CD4-positive, alpha-beta T cell treated with Interleukin-6 at 100 ng/mL for 8 hours (primary cell): ENCODE measurements around the gene PPM1G.
"Not testable (repeated sequence)": the region's sequence is repeated elsewhere in the genome, so short reads cannot be mapped to it uniquely, and the experiment has no call there.

Source experiments
- DNase-seq: peaks from one replicate; pipeline ENCODE4 v3.0.0-alpha.2; 2020; ENCODE audit warnings: mixed read lengths, low spot score

PPM1G gene, protein sequence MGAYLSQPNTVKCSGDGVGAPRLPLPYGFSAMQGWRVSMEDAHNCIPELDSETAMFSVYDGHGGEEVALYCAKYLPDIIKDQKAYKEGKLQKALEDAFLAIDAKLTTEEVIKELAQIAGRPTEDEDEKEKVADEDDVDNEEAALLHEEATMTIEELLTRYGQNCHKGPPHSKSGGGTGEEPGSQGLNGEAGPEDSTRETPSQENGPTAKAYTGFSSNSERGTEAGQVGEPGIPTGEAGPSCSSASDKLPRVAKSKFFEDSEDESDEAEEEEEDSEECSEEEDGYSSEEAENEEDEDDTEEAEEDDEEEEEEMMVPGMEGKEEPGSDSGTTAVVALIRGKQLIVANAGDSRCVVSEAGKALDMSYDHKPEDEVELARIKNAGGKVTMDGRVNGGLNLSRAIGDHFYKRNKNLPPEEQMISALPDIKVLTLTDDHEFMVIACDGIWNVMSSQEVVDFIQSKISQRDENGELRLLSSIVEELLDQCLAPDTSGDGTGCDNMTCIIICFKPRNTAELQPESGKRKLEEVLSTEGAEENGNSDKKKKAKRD

DNA sequence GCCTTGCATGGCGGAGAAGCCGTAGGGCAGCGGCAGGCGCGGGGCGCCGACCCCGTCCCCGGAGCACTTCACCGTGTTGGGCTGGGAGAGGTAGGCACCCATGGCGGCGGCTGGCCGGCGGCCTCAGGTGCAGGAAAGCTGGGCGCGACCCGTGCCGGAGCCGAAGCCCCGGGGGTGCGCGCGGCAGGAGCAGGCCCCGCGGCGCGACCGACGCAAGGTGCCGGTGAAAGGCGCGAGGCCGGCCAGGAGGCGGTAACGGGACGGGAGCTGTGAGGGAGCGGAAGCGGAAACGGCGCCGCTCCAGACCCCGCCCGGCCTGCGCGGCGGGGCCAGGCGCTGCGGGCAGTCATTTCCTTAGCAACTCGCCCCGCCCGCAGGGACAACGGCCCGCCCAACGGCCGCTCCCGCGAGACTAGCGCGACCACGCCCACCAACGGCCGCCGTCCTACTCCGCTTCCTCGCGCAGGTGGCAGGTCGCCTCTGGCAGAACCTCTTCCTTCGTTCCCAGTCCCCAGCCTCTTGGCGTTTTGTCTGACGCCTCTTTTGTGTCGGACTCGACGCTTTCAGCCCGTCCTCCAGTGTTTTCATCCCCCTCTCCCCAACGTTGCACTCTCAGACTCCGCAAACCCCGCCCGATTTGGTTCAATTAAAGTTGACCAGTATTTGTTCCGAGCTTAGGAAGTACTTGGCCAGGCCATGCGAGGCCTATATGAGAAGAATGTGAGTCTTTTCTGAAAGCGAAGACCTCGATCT is at the start of gene PPM1G:
Gene PPM1G (minus strand): TSS at position 271 of the 753 bp plus-strand sequence. CDS start 169 bp downstream, at position 102.
- DNase-seq, result peak; percentile 94

DNA sequence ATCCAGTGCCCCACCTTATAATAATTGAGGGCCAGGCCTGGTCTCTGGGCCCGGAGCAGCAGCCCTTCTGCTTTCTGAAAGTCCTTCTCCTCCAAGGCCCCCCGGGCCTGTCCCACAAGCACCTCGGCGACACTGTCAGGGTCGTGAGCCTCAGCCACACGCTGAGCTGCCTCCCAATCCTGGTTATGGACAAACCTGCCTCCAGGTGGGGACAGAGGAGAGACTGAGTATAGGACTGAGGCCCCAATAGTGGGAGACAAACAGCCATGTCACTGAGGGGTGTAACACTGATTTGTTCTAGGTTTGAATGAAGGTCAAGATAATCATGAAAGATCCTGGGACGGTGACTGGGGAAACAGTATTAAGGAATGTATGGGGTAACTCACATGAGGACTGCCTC is 44.6 kb upstream of the PPM1G start:
- no peak for DNase-seq

DNA sequence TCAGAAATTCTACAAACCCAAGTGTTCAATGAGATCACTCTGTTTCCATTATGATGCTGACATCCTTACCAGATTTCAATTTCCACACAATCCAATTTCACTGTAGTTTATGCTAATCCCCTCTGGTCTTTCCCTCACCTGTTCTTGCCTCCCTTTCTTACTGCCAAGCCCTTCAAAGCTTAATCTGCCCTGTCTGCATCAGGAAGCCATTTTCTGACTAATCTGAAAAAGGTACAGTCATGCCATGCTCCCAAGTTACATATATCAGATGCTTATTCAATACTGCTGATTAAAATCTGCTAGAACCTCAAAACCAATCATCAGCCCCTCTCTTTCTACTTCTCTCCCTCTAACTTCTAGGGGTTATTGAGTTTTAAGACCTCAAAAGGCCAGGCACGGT is 41.7 kb upstream of the PPM1G start:
- DNase-seq, result no peak

DNA sequence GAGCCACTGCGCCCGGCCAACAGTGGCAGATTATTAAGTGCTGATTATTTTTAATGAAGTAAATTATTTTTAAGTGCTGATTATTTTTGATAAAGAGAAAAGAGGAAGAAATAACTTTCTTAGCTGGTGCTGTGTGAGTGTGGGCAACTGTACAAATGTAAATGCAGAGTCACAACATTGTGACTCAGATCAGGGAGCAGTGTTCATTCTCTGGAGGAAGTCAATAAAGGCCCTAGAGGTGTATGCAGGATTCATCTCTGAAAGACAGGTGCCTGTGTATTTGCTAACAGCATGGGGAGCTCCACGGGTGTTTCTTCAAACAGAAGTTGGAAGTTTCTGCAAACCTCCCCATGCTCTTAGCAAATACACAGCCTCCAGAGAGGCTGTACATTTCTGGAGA is 39.0 kb upstream of the PPM1G start:
- no peak for DNase-seq

DNA sequence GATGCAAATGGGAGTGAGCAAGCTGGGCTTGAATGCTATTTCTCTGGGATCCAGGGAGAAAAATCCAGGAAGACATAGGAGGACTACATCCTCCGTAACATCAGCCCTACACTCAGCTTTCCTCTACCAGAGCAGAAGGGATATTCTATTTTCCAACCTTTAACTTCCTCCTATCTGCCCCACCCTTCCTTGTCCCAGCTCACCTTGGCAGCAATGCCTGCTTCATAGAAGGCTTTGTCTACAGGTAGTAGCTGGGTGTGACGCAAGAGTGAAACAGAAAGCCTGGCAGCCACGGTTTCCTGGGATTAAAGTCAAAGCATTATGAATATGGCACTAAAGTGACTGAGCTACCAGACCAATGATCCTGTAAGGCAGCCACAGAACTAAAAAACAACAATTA is 36.7 kb upstream of the PPM1G start:
- DNase-seq, result no peak

DNA sequence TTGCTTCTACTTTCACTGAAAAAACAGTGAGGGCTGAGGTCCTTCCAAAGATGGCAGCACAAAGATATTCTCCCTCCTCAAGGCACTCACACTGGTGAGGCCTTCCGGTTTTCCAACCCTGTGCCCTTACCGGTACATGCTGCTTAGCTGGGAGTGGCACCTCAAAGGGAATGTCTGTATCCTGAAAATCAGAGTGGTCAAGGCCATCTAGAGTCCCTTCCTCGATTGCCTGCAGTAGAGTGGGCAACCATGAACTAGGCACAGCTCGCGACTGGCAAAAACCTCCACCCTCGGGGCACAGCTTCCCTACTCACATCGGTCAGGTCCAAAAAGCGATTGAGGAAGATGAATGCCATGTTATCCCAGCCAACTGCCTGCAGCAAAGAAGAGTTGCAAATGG is 36.2 kb upstream of the PPM1G start:
- DNase-seq, result no peak

DNA sequence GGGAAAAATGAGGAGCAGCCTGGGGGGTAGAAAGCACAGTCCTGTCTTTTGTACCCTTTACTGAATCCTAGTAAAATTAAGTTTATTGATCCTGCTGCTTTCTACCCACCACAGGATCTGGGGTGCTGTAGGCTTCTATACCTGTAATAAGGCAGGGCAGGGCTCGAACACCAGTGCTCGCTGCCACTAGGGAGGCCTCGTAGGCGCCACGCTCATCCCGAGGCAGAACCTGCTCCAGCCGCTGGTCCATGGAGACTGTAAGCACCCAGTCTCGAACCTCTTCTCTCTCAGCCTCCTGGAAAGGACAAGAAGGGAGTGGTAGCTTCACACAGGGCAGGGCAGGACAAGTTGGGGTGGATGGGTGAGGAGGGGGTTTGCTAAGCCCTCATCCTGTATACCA is 35.8 kb upstream of the PPM1G start:
- DNase-seq, result no peak

DNA sequence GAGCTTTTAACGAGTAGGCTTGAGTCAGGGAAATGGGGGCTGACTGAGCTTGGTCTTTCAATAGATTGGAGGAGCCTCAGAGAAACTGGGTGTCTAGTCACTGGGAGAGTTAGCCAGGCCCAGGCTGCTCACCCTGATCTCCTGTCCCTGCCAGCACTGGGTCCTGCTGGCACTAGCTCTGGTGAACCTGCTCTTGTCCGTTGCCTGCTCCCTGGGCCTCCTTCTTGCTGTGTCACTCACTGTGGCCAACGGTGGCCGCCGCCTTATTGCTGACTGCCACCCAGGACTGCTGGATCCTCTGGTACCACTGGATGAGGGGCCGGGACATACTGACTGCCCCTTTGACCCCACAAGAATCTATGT is 33.5 kb upstream of the PPM1G start:
- no peak for DNase-seq

DNA sequence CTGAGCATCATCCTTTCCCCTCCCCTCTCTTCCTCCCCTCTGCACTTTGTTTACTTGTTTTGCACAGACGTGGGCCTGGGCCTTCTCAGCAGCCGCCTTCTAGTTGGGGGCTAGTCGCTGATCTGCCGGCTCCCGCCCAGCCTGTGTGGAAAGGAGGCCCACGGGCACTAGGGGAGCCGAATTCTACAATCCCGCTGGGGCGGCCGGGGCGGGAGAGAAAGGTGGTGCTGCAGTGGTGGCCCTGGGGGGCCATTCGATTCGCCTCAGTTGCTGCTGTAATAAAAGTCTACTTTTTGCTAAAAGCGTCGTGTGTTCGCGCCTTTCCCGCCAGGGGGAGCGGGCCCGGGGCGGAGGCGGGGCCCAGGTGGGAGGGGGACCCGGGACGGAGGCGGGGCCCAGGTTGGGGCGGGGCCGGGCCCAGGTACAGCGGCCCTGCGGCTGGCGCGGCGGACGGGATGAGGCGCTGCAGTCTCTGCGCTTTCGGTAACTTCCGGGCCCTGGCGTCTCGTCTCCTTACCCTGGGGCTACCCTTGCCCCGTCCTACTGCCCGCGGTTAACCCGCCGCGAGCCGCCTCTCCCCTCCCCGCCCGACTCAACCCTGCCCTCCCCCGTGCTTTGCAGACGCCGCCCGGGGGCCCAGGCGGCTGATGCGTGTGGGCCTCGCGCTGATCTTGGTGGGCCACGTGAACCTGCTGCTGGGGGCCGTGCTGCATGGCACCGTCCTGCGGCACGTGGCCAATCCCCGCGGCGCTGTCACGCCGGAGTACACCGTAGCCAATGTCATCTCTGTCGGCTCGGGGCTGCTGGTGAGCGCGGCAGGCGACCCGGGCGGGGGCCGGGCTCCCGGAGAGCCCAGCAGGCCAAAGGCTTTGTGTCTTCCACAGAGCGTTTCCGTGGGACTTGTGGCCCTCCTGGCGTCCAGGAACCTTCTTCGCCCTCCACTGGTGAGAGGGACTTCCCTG is 32.8 kb upstream of the PPM1G start, which contains the start of gene KRTCAP3:
Gene KRTCAP3 (plus strand): TSS at position 424 of the 962 bp plus-strand sequence. CDS start 32 bp downstream, at position 456.
- DNase-seq, result peak; percentile 55

DNA sequence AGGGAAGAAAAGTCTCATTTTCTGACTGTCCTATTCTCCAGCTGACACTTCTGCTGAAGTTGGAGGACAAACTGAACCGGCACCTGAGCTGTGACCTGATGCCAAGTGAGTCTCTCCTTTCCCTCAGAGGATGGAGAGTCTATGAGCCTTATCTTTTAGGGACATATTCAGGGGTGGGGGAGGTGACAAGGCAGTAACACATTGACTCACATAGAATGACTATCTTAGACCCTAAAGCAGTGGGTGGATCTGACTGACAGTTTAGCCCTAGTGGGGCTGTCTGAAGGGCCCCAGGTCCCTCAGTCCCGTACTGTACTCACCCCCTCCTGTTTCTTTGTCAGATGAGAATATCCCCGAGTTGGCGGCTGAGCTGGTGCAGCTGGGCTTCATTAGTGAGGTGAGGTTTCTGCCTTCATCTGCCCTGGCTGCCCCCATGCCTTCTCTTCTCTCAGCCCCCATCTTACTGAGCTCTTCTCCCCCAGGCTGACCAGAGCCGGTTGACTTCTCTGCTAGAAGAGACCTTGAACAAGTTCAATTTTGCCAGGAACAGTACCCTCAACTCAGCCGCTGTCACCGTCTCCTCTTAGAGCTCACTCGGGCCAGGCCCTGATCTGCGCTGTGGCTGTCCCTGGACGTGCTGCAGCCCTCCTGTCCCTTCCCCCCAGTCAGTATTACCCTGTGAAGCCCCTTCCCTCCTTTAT is 32.0 kb upstream of the PPM1G start:
- no peak for DNase-seq

DNA sequence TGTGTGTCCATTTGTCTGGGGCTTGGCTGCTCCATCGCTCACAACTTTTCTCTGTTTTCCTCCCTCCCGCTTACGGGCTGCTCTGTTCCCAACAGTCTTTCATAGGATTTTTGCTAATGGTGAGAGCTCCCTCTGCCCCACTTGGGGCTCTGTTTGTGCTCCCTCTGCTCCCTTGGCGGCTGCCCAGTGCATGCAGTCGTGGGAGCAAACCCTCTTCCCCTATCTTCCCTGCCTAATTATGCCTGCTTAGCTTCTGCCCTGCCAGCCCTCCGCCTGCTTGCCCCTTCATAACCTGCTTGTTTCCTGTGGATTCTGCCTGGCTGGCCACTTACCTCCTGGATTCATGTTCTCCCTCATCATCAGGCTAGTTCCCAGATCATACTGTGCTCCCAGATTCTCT is 26.2 kb upstream of the PPM1G start:
- DNase-seq, result no peak

DNA sequence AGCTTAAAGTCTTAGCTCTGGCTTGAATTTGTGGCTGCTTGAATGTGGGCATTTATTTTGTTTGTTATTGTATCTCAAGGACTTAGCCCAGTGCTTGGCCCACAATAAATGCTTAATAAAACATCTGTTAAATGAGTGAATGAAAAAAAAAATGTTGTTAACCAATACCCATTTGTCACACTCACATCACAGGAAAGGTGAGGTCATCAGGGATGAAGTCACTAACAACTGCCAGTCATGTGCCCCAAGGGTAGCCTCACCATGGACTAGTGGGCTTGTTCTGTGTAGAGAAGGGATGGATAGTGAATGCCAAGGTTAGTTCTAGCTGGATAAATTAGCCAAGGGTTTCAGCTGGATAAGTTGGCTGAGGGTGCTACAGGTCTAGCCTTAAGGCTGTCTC is 22.0 kb upstream of the PPM1G start:
- DNase-seq, result no peak

DNA sequence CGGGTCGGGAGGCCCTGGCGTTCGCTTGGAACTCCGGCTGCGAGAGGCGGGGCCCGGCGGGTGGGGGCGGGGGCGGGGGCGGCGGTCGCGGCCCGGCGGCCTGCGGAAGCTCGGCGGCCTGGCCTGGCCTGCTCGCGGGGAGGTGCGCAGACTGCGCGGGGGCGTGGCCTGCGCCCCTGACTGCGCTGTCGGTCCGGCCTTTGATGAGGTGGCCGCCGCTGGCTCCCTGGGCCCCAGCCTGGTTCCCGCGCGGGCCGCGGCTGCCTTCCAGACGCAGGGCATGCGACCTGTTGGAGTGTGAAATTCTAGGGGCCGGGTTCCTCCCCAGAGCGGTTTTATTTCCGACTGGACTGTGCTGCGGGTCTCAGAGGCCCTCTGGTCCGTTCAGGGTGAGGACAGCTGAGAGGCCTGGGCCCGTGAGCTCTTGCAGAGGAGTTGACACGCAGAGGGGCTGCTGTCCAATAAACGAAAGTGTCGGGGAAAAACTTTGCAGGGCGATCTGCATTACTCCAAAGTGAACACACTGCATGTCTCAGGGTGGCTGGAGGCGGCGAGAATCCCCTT is 19.7 kb upstream of the PPM1G start:
- peak; percentile 72 for DNase-seq

DNA sequence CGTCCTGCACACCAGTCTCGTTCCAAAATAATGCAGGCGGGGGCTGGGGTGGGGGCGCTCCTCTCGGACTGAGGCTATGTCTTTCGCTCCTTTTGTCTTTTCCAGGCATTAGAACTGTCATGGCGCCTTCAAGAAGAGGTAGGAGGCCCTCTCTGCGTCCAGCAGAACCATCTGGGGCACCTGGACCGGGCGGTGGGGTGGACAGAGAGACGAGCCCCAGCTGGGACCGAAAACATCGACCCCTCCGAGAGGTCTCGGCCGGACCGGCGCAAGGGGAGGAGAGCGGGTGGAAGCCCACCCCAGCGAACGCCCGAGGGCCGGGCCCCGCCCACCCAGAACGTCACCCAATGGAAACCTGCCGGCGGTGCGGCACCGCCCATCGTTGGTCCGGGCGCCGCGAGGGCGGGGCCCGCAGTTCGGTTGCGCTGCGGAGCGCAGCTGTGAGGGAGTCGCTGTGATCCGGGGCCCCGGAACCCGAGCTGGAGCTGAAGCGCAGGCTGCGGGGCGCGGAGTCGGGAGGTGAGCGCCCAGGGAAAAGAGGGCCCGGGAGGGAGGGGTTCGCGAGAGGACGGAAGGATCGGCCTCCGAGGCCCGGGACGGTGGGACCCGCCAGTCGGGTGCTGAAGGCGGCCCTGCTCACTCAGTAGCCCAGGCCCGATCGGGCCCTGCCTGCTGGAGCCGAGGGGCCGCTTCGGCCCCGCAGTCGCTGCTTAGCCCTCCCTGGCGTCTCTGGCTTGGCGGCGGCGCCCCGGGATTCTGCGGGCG is 19.0 kb upstream of the PPM1G start, which contains the start of gene NRBP1:
Gene NRBP1 (plus strand): TSS at position 419 of the 765 bp plus-strand sequence. CDS start 4,643 bp downstream, outside the sequence.
- peak; percentile 83 for DNase-seq

DNA sequence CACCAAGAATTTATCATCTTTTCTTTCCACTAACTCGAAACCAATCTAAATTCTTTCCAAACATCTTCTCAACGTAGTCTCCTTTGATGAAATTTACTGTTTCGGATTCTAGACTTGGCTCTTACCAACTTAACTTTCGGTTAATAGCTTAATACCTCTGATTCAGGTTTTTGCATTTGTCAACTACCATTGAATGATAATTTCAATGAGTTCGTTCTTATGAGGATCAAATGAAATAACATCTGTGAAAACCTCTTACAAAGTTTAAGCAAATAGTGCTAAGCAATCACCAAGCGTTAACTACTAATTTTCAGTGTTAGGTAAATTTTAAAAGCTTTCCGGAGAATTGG is 18.4 kb upstream of the PPM1G start:
- DNase-seq, result no peak

DNA sequence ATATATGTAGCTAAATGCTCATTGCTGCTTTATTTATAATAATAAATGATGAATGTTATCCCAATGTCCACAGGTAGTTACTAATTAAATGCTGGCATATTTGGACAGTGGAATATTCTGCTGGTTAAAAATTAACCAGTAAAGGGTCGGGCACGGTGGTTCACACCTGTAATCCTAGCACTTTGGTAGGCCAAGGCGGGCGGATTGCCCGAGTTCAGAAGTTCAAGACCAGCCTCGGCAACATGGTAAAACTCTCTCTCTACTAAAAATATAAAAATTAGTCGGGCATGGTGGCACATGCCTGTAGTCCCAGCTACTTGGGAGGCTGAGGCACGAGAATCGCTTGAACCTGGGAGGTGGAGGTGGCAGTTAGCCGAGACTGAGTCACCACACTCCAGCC is 15.6 kb upstream of the PPM1G start:
- not testable (repeated sequence) for DNase-seq

DNA sequence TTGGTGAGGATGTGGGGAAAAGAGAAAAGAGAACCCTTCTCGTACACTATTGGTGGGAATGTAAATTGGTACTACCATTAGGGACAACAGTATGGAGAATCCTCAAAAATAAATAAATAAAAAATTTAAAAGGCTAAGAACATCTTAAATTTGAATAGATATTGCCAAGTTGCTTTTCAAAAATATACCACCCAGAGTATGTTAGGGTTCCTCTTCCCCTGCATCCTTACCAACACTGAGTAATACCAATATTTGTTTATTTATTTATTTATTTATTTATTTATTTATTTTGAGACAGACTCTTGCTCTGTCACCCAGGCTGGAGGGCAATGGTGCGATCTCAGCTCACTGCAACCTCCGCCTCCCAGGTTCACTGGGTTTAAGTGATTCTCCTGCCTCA is 13.6 kb upstream of the PPM1G start:
- no peak for DNase-seq

DNA sequence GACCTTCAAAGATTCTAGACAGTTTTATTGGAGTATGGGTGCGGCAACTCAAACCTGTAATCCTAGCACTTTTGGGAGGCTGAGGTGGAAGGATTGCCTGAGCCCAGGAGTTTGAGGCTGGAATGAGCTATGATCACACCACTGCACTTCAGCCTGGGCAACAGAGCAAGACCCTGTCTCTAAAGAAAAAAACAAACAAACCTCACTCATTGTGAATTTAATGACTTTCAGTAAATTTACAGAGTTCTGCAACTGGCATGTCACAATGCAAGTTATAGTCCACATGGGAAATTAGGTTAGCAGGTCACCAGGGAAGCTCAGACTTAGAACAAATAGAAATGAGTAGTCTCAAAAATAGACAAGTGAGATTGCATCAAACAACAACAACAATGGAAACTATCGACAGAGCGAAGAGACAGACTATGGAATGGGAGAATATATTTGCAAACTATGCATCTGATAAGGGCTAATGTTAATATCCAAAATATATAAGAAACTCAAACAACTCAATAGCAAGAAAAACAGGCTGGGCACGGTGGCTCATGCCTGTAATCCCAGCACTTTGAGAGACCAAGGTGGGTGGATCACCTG is 12.4 kb upstream of the PPM1G start:
- no peak for DNase-seq

DNA sequence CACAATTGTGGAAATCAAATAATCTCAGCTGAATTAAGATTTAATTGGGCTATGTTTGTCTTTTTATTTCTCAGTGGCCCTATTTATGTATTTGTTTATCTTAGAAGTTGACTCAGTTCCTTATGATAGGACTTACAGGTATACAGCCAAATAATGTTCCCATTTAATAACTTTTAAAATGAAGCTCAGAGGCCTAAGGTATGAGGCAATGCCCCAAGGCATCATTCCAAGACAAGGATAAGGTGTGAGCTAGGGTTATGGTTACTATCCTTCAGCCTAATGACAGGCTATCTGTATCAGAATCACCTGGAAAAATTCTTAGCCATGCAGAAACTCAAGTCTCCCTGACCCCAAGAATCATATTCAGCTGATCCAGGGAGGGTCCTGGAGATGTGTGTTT is 11.6 kb upstream of the PPM1G start:
- no peak for DNase-seq

DNA sequence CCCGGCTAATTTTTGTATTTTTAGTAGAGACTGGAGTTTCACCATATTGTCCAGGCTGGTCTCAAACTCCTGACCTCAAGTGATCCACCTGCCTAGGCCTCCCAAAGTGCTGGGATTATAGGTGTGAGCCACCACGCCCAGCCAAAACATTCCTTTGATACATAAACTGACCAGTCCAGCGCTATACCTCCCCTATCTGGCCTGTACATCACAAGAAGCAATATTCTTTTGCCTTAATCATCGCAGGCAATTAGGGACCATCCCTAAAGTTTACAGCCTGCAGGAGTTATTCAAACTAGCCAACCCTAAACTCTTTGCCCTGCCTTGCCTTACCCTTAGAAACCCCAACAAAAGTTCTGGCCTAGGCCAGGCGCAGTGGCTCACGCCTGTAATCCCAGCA is 6.8 kb upstream of the PPM1G start:
- no peak for DNase-seq
